HG02571 (cell line): Measurements from ENCODE around the gene SRGAP1.
"Not testable (repeated sequence)": the region's sequence is repeated elsewhere in the genome, so short reads cannot be mapped to it uniquely, and the experiment has no call there.

Source experiments
- ATAC-seq: cut with Tn5 transposase; IDR thresholded peaks from one replicate; pipeline ENCODE4 v1.9.1; 2021; ENCODE audit warnings: mild to moderate bottlenecking, moderate library complexity; ENCODE audit not compliant: unreplicated experiment

Gene SRGAP1

GRCh38 chr12:64030155-64030554, 185.7 kb downstream of the SRGAP1 start:
- no peak for ATAC-seq

GRCh38 chr12:64034056-64034455, 189.6 kb downstream of the SRGAP1 start:
- ATAC-seq = not testable (repeated sequence)

- ATAC-seq = no peak
Observed at GRCh38 chr12:64034901-64035576, 190.5 kb downstream of the SRGAP1 start.

GRCh38 chr12:64036414-64036813, 191.9 kb downstream of the SRGAP1 start:
- ATAC-seq = no peak

- ATAC-seq = no peak
Observed at GRCh38 chr12:64039281-64039871, 194.9 kb downstream of the SRGAP1 start.

- ATAC-seq = no peak
Observed at GRCh38 chr12:64042911-64043310, 198.4 kb downstream of the SRGAP1 start.

GRCh38 chr12:64044191-64044590, 199.7 kb downstream of the SRGAP1 start:
- no peak for ATAC-seq

GRCh38 chr12:64051057-64051456, 206.6 kb downstream of the SRGAP1 start:
- no peak for ATAC-seq

GRCh38 chr12:64053117-64053516, 208.6 kb downstream of the SRGAP1 start:
- no peak for ATAC-seq

GRCh38 chr12:64054079-64054520, 209.6 kb downstream of the SRGAP1 start:
- ATAC-seq = no peak

- ATAC-seq = no peak
Observed at GRCh38 chr12:64056741-64057140, 212.2 kb downstream of the SRGAP1 start.

GRCh38 chr12:64057706-64058105, 213.2 kb downstream of the SRGAP1 start:
- no peak for ATAC-seq

GRCh38 chr12:64058541-64059265, 214.2 kb downstream of the SRGAP1 start:
- no peak for ATAC-seq

- no peak for ATAC-seq
Observed at GRCh38 chr12:64059685-64060084, 215.2 kb downstream of the SRGAP1 start.

GRCh38 chr12:64061868-64062375, 217.4 kb downstream of the SRGAP1 start:
- no peak for ATAC-seq

GRCh38 chr12:64063121-64063520, 218.6 kb downstream of the SRGAP1 start:
- no peak for ATAC-seq

- ATAC-seq = no peak
Observed at GRCh38 chr12:64064240-64064639, 219.7 kb downstream of the SRGAP1 start.

GRCh38 chr12:64064706-64065105, 220.2 kb downstream of the SRGAP1 start:
- ATAC-seq = no peak

- ATAC-seq = no peak
Observed at GRCh38 chr12:64065881-64066451, 221.5 kb downstream of the SRGAP1 start.

- no peak for ATAC-seq
Observed at GRCh38 chr12:64066776-64067175, 222.3 kb downstream of the SRGAP1 start.

GRCh38 chr12:64070454-64070853, 226.0 kb downstream of the SRGAP1 start:
- no peak for ATAC-seq
